ENCODE data around the gene LDB3. TPM values are rescaled to one million over a fixed set of nuclear protein-coding genes. Genes with fewer than 3 reads are reported as not detected.

Gene LDB3
- total and polyA plus RNA-seq, 2 of the 4 experiments (the other 2 are of a cell fraction), result 0.36 to 2.6 TPM

DNA sequence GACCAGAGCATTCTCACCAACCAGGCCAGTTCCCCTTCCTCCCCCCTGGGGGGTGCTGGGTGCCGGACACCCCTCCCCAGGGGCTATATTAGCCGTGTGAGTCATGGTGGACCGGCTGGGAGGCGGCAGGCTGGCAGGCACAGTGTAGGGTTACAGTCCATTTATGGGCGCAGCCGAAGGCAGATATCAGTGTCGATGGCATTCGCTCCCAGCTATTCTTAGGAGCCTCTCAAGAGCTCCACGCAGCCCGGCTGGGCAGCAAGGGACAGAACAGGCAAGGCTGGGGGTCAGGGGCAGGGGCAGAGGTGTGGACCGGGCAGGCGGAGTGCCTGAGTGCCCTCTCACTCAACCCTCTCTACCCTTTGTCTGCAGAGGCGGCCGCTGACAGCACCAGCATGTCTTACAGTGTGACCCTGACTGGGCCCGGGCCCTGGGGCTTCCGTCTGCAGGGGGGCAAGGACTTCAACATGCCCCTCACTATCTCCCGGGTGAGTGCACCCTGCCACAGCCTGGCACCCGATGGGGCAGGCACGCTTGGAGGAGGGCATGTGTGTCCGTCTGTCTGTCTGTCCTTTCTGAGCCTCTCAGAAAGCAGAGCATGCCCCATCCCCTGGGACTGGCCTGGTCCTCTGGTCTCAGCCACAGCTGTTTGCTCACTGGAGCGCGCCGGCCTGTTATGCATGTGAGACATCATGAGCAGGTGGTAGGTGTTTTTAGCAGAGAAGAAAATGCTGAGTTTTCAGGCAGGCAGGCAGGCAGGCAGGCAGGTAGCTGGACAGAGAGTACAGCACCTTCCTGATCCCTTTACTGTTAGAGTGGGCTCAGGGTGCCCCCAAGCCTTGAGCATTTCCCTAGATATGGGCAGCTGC, at the start of gene LDB3 (continued):
- peak; percentile 75; the same call in 1 of the 2 replicates for TF ChIP-seq MAZ (IDR thresholded peaks at IDR 0.05; ENCODE audit: borderline replicate concordance, low read depth, low read length)
- TF ChIP-seq BHLHE40 (IDR thresholded peaks at IDR 0.05; ENCODE audit: low read depth, low read length), result no peak
- TF ChIP-seq MAFK (IDR thresholded peaks at IDR 0.05; ENCODE audit: low read depth, low read length), result no peak
- TF ChIP-seq CHD1 (IDR thresholded peaks at IDR 0.05; ENCODE audit: low read depth, low read length), result no peak
- TF ChIP-seq, protein P1, sequence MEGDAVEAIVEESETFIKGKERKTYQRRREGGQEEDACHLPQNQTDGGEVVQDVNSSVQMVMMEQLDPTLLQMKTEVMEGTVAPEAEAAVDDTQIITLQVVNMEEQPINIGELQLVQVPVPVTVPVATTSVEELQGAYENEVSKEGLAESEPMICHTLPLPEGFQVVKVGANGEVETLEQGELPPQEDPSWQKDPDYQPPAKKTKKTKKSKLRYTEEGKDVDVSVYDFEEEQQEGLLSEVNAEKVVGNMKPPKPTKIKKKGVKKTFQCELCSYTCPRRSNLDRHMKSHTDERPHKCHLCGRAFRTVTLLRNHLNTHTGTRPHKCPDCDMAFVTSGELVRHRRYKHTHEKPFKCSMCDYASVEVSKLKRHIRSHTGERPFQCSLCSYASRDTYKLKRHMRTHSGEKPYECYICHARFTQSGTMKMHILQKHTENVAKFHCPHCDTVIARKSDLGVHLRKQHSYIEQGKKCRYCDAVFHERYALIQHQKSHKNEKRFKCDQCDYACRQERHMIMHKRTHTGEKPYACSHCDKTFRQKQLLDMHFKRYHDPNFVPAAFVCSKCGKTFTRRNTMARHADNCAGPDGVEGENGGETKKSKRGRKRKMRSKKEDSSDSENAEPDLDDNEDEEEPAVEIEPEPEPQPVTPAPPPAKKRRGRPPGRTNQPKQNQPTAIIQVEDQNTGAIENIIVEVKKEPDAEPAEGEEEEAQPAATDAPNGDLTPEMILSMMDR (conservative IDR thresholded peaks at IDR 0.05; ENCODE audit: low read depth, low read length), result no peak
- no peak for TF ChIP-seq NFE2L2 (IDR thresholded peaks at IDR 0.05; ENCODE audit: low read depth, low read length)

All from IMR-90 (cell line).